ENCODE data around the gene OR4C45.
"Not testable (repeated sequence)": the region's sequence is repeated elsewhere in the genome, so short reads cannot be mapped to it uniquely, and the experiment has no call there.

OR4C45 gene

DNA sequence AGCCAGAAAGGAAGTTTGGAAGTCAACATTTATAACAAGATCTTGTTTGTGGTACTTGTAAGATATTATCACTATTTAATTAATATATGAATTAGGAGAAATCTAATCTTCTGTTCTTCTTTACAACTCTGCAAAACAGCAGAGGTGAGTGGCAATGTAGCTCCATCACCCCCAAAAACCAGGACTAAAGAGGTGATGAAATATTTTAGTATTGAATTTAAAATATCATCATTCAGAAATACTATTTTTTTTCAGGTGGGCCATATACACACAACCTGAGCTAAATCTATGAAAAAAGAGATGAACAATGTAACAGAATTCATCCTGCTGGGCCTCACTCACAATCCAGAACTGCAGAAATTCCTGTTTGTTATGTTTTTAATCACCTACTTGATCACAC, at the start of gene OR4C45:
TSS of gene OR4C45 (plus strand) at position 301 of the 400 bp plus-strand sequence.
- no peak for DNase-seq (ENCODE audit: low read depth)

DNA sequence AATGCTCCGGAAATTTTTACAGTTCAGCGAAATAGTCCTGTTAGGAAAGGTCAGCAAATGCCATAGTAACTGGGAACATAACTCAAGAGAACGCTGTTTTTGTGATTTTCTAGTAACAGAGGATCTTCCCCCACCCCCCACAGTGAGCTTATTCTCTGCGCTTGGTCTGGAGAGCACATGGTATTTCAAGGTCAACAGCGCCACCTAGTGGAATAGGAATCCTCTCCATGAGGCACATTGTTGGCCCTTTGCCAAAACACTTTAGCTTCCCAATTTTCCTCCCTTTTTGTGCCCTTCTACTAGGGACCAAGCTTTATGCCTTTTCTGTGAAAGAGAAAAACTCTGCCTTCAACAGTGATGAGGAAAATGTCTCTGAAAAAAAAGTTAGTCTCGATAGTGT, 37.1 kb upstream of the OR4C45 start:
- DNase-seq (ENCODE audit: low read depth): no peak

DNA sequence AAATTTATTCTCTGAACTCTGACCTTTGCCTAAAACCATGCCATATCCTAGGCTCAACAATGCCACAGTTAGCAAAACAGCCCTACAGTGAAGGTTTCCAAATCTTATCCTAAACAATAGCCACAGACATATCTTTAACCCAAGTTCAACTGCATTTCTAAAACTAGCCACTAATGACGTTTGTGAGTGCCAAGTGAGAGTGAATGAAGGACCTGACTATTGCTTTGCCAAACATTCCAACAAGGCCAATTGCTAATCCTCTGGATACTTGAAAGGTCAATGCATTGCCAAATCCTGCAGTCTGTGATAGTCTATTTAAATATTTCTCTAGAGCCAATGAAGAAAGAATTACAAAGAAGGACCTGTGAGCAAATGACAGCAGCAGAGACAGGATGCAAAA, 2.5 kb upstream of the OR4C45 start:
- no peak for DNase-seq (ENCODE audit: low read depth)

DNA sequence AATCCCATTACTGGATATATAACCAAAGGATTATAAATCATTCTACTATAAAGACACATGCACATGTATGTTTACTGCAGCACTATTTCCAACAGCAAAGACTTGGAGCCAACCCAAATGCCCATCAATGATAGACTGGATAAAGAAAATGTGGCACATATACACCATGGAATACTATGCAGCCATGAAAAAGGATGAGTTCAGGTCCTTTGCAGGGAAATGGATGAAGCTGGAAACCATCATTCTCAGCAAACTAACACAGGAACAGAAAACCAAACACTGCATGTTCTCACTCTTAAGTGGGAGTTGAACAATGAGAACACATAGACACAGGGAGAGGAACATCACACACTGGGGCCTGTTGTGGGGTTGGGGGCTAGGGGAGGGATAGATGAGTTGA, 3.6 kb downstream of the OR4C45 start:
- DNase-seq (ENCODE audit: low read depth): not testable (repeated sequence)

DNA sequence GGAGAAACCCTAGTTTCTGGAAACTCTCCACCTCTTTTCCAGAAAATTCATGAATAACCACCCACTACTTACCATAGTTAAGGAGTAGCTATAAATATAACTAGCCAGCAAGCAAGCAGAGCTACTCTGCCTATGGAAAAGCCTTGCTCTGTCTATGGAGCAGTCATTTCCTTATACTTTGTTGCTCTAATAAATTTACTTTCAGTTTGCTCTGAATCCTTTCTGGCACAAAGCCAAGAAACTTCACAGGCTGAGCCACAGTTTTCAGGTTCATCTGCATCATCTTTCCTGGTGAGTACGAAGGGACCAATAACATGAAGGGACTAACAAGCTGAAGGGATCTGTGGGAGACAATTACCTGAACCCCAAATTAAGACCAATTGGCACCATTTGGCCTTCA, 4.6 kb downstream of the OR4C45 start:
- no peak for DNase-seq (ENCODE audit: low read depth)

DNA sequence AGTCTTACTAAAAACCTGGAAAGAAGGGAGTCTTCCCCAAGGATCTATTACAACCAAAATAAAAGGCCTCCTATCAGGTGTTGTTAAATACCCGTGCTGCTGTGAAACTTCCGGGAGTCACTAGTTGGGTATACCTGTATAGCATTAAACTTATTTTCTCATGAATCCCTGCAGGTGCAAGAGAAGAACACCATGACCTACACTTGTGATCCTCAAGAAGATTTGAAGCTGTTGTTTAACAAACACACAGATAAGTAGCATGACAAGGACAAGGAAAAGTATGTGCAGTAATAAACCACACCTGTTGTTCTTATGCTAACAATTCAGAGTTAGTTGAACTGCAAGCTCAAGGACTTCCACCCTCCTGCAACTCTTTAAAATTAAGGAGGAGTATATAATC, 12.0 kb downstream of the OR4C45 start:
- no peak for DNase-seq (ENCODE audit: low read depth)

DNA sequence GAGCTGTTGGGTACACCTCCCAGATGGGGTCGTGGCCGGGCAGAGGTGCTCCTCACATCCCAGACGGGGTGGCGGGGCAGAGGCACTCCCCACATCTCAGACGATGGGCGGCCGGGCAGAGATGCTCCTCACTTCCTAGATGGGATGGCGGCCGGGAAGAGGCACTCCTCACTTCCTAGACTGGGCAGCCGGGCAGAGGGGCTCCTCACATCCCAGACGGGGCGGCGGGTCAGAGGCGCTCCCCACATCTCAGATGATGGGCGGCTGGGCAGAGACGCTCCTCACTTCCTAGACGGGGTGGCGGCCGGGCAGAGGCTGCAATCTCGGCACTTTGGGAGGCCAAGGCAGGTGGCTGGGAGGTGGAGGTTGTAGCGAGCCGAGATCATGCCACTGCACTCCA, 30.4 kb downstream of the OR4C45 start:
- not testable (repeated sequence) for DNase-seq (ENCODE audit: low read depth)

DNA sequence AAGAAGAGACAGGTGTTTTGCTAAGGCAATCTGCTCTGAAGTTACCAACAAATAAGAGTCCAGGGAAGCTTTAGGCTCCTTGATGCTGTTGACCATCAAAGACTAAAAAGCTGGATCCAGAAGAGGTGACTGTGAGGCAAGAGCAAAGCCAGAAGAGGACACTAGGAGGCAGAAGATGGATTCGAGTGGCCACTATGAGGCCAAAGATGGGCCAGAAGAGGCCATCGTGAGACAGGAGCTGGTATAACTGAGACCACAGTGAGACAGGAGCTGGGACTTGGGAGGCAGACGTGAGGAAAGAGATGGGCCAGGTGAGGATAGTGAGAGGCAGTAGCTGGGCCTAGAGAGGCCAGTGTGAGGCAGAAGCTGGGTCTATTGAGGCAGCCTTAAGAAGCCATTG, 37.7 kb downstream of the OR4C45 start:
- no peak for DNase-seq (ENCODE audit: low read depth)

DNA sequence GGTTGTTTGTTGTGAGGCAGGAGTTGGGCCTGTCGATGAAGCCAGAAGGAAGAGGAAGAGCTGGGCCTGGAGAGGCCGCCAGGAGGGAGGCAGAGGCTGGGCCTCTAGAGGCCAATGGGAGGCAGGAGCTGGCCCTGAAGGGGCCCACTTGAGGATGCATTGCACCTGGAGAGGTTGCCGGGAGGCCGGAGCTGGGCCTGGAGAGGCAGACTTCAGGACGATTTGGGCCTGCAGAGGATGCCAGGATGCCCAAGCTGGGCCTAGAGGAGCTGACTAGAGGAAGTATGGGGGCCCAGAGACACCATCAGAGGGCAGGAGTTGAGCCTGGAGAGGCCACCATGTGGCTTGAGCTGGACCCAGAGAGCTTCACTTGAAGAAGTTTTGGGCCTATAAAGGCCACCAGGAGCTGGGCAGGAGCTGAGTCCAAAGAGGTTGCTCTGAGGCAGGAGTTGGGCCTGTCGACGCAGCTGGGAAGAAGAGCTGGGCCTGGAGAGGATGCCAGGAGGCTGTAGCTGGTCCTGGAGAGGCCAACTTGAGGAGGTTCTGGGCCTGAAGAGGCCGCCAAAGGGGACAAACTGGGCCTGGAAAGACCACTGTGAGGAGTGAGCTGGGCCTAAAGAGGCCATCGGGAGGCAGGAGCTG, 39.0 kb downstream of the OR4C45 start:
- no peak for DNase-seq (ENCODE audit: low read depth)

DNA sequence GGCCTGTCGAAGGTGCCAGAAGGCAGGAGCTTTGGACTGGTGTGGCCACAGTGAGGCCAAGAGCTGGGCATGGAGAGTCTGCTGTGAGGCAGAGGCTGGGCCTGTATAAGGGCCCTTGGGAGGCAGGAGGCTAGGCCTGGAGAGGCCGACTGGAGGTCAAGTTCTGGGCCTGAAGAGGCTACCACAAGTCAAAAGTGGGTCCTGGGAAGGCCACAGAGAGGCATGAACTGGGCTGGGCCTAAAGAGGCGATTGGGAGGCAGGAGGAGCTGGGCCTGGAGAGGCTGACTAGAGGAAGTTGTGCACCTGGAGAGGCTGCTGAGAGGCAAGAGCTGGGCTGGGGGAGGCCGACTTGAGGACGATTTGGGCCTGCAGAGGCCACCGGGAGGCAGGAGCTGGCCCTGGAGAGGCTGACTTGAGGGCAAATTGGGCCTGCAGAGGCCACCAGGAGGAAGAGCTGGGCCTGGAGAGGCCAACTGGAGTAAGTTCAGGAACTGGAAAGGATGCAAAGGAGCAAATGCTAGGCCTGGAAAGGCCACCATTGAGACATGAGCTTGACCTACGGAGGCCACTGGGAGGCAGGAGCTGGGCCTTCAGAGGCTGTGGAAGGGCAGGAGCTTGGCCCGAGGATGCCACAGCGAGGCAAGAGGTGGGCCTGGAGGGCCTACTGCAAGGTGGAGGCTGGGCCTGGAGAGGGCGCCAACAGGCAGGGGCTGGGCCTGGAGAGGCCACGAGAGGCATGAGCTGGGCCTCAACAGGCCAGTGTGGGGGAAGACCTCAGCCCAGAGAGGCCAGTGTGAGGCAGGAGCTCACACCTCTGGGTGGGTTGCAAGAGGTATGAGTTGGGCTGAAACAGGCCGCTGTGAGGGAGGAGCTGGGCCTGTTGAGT, 39.8 kb downstream of the OR4C45 start:
- no peak for DNase-seq (ENCODE audit: low read depth)

DNA sequence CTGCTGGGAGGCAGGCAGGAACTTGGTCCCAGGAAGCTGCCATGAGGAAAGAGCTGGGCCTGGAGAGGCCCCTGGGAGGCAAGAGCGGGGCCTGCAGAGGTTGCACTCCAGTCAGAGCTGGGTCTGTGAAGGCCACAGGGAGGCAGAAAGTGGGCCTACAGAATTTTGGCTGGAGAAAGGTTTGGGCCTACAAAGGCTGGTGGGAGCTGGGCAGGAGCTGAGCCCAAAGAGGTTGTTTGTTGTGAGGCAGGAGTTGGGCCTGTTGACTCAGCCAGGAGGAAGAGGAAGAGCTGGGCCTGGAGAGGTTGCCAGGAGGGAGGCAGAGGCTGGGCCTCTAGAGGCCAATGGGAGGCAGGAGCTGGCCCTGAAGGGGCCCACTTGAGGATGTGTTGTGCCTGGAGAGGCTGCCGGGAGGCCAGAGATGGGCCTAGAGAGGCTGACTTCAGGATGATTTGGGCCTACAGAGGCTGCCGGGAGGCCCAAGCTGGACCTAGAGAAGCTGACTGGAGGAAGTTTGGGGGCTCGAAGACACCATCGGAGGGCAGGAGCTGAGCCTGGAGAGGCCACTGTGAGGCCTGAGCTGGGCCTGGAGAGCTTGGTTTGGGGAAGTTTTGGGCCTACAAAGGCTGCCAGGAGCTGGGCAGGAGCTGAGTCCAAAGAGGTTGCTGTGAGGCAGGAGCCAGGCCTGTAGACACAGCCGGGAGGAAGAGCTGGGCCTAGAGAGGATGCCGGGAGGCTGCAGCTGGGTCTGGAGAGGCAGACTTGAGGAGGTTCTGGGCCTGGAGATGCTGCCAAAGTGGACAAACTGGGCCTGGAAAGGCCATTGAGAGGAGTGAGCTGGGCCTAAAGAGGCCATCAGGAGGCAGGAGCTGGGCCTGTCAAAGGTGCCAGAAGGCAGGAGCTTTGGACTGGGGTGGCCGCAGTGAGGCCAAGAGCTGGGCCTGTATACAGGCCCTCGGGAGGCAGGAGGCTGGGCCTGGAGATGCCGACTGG, 40.7 kb downstream of the OR4C45 start:
- DNase-seq (ENCODE audit: low read depth): no peak

DNA sequence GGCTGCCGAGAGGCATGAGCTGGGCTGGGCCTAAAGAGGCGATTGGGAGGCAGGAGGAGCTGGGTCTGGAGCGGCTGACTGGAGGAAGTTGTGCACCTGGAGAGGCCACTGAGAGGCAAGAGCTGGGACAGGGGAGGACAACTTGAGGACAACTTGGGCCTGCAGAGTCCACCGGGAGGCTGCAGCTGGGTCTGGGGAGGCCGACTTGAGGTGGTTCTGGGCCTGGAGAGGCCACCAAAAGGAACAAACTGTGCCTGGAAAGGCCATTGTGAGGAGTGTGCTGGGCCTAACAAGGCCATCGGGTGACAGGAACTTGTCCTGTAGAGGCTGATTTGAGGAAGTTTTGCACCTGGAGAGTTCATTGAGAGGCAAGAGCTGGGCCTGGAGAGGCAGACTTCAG, 41.5 kb downstream of the OR4C45 start:
- DNase-seq (ENCODE audit: low read depth): no peak

DNA sequence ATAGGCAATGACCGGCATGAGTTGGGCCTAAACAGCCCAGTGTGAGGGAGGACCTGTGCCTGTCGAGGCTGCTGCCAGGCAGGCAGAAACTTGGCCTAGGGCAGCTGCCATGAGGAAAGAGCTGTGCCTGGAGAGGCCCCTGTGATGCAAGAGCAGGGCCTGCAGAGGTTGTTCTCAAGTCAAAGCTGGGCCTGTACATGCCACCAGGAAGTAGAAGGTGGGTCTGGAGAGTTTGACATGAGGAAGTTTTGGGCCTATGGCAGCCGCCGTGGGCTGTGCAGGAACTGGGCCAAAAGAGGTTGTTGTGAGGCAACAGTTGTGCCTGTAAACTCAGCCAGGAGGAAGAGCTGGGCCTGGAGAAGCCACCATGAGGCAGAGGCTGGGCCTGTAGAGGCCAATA, 43.2 kb downstream of the OR4C45 start:
- no peak for DNase-seq (ENCODE audit: low read depth)

DNA sequence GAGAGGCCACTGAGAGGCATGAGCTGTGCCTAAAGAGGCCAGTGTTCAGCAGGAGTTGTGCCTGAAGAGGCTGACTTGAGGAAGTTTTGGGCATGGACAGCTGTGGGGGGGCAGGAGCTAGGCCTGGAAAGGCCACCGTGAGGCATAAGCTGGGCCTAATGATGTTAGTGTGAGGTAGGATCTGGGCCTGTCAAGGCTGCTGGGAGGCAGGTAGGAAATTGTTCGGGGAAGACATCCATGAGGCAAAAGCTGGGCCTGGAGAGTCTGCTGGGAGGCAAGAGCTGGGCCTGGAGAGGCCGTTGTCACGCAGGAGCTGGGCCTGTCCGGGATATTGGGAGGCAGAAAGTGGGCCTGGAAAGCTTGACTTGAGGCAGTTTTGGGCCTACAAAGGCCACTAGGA, 44.9 kb downstream of the OR4C45 start:
- no peak for DNase-seq (ENCODE audit: low read depth)

DNA sequence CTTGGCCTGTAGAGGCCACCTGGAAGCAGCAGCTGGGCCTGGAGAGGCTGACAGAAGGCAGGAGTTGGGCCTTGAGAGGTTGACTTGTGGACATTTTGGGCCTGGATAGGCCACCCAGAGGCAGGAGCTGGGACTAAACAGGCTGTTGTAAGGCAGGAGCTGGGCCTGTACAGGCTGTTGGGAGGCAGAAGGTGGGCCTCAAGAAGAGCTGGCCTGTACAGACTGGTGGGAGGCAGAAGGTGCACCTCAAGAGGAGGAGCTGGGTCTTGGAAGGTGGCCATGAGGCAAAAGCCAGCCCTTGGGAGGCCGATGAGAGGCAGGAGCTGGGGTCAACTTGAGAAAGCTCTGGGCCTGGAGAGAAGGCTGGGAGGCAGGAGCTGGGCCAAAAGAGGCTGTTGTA, 45.3 kb downstream of the OR4C45 start:
- no peak for DNase-seq (ENCODE audit: low read depth)

DNA sequence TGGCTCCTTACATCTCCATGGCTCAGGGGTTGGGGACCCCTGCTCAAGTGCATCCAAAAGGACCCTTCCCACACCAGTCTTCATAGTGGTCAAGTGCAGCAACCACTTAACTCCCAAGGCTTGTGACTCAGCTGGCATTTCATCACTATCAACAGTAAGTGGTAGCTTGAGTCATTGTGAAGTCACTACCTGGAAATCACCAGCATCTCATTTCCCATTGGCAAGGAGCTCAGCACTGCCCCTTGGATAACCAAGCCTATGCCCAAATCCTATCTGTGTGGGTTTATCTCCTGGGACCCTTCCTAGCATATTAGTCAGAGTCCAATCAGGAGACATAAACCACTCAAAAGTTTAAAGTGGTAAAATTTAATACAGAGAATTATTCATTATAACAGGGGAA, 46.3 kb downstream of the OR4C45 start:
- not testable (repeated sequence) for DNase-seq (ENCODE audit: low read depth)

DNA sequence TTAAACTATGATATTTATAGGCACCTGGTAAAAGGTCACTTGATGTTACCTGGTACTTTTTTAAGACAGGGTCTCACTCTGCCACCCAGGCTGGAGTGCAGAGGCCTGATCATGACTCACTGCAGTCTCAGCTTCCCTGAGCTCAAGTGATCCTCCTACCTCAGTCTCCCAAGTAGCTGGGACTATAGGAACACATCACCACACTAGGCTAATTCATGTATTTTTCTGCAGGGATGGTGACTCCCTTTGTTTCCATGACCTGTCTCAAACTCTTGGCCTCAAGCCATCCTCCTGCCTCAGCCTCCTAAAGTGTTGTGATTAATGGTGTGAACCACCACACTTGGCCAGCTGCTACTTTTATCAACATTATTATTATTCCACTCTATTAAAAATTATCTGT, 47.6 kb downstream of the OR4C45 start:
- DNase-seq (ENCODE audit: low read depth): no peak

Measured in stimulated activated CD8-positive, alpha-beta memory T cell treated with anti-CD3 and anti-CD28 coated beads, Interleukin-15, amount 100 ng/mL, for 24 hours (primary cell).